Activated CD4-positive, alpha-beta T cell treated with anti-CD3 and anti-CD28 coated beads, Interleukin-2, amount 10 ng/mL, durations not matched to agents 7 days and 5 days (primary cell): ENCODE measurements around the gene ST6GALNAC4. TPM values are rescaled to one million over a fixed set of nuclear protein-coding genes. Genes with fewer than 3 reads are reported as not detected.

Experiments used
- CTCF ChIA-PET: fragments of 350-600 bp; sonication (Branson Sonifier 250); formaldehyde crosslinking; loops from one replicate; lab custom pipeline; 2021; ENCODE audit warnings: antibody characterized with exemption; lab: Charles Lee
- POLR2A ChIA-PET: fragments of 350-600 bp; sonication (Branson Sonifier 250); formaldehyde crosslinking; loops from one replicate; lab custom pipeline; 2021; ENCODE audit warnings: antibody characterized with exemption; lab: Charles Lee
- DNase-seq: peaks from one replicate; pipeline ENCODE4 v3.0.0-alpha.2; 2020
- H3K27ac Mint-ChIP-seq: one replicate; pipeline ENCODE4 v1.8.0; 2021; ENCODE audit warnings: mild to moderate bottlenecking, moderate library complexity, mixed read lengths
- H3K27me3 Mint-ChIP-seq: one replicate; pipeline ENCODE4 v1.8.0; 2021; ENCODE audit warnings: mixed read lengths
- H3K36me3 Mint-ChIP-seq: one replicate; pipeline ENCODE4 v1.8.0; 2021; ENCODE audit warnings: low read depth, mixed read lengths
- H3K4me1 Mint-ChIP-seq: one replicate; pipeline ENCODE4 v1.8.0; 2021; ENCODE audit warnings: mixed read lengths
- H3K4me3 Mint-ChIP-seq: one replicate; pipeline ENCODE4 v1.8.0; 2021; ENCODE audit warnings: mild to moderate bottlenecking, moderate library complexity, mixed read lengths
- H3K9me3 Mint-ChIP-seq: one replicate; pipeline ENCODE4 v1.8.0; 2021; ENCODE audit warnings: mixed read lengths
- total RNA-seq, 2 experiments: library from RNA; stranded (reverse); gene quantifications; one replicate each; pipeline ENCODE4 v1.2.3, GENCODE V29; 2021

ST6GALNAC4 gene
- total RNA-seq, 2 experiments from 2014 or later: 16.8 to 22.4 TPM

- Mint-ChIP-seq H3K36me3 (peaks cover 74% of the 10 kb centered on the region), H3K27ac (no peak overlapping the region), H3K4me3 (no peak overlapping the region), H3K9me3 (no peaks in the 10 kb centered on the region), H3K27me3 (no peaks in the 10 kb centered on the region), H3K4me1 (peaks cover 55% of the 10 kb centered on the region)
- ChIA-PET CTCF (interaction anchor here (0.6 to 6.9 kb wide), 14 partner anchors 10 to 173 kb away, joined by 3 to 103 read pairs (median 8); partner anchors contain the start of genes EEIG1, NAIF1 and PIP5KL1), POLR2A (no interaction called here)
- no peak for DNase-seq
Observed at GRCh38 chr9:127944586-127945218, 27.9 kb upstream of the ST6GALNAC4 start.

- H3K27ac Mint-ChIP-seq: peak overlapping the region; percentile 73
- peaks cover 55% of the 10 kb centered on the region for H3K4me1 Mint-ChIP-seq
Observed at GRCh38 chr9:127943731-127944144, 26.9 kb upstream of the ST6GALNAC4 start.

GRCh38 chr9:127943011-127943662 lies 26.3 kb upstream of the ST6GALNAC4 start:
- CTCF ChIA-PET: interaction anchor here (0.6 to 6.9 kb wide), 33 partner anchors 9 to 271 kb away, joined by 3 to 103 read pairs (median 4); partner anchors contain the start of genes EEIG1, NAIF1 and TOR2A
- Mint-ChIP-seq H3K9me3 (no peaks in the 10 kb centered on the region), H3K4me1 (peaks cover 57% of the 10 kb centered on the region), H3K4me3 (peak overlapping the region; percentile 11), H3K27ac (peak overlapping the region; percentile 76), H3K36me3 (peaks cover 77% of the 10 kb centered on the region), H3K27me3 (no peaks in the 10 kb centered on the region)
- no peak for DNase-seq
- POLR2A ChIA-PET: interaction anchor here (1.2 kb wide), 1 partner anchor 36 kb away, joined by 3 read pairs; no protein-coding TSS in a partner anchor

More at GRCh38 chr9:127943731-127944144, 26.9 kb upstream of the ST6GALNAC4 start:
- ChIA-PET POLR2A (interaction anchor here (0.6 to 1.2 kb wide), 2 partner anchors 35 to 97 kb away, joined by 3 to 4 read pairs; no protein-coding TSS in a partner anchor), CTCF (interaction anchor here (0.6 to 6.9 kb wide), 25 partner anchors 10 to 174 kb away, joined by 3 to 103 read pairs (median 5); partner anchors contain the start of genes EEIG1, NAIF1 and PIP5KL1)
- peak; percentile 81 for DNase-seq
- Mint-ChIP-seq H3K9me3 (no peaks in the 10 kb centered on the region), H3K36me3 (peaks cover 77% of the 10 kb centered on the region), H3K27me3 (no peaks in the 10 kb centered on the region), H3K4me3 (no peak overlapping the region)

- CTCF ChIA-PET: interaction anchor here (0.6 to 6.9 kb wide), 21 partner anchors 11 to 272 kb away, joined by 3 to 103 read pairs (median 4); partner anchors contain the start of genes PIP5KL1, ST6GALNAC4 and TOR2A
- H3K4me1 Mint-ChIP-seq: peaks cover 56% of the 10 kb centered on the region
- peaks cover 4% of the 10 kb centered on the region for H3K27me3 Mint-ChIP-seq
- POLR2A ChIA-PET: no interaction called here
- no peaks in the 10 kb centered on the region for H3K9me3 Mint-ChIP-seq
- H3K27ac Mint-ChIP-seq: peak overlapping the region; percentile 76
- DNase-seq: peak; percentile 50
- H3K4me3 Mint-ChIP-seq: peak overlapping the region; percentile 11
- H3K36me3 Mint-ChIP-seq: peaks cover 74% of the 10 kb centered on the region
Observed at GRCh38 chr9:127942216-127943010, 25.6 kb upstream of the ST6GALNAC4 start.

DNA sequence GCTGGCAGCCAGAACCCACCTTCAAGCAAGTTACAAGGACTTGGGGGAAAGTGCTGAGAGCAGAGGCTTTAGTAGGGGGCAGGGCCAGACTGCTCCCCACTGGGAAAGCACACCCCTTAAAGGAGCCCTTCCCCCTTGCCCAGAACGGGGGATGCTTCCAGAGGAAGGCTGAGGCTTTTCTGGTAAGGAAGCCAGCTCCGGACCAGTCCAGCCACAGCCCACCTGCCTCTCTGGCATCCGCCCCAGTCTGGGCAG lies 25.0 kb upstream of the ST6GALNAC4 start:
- Mint-ChIP-seq H3K4me1 (peaks cover 57% of the 10 kb centered on the region), H3K36me3 (peaks cover 74% of the 10 kb centered on the region), H3K27ac (peak overlapping the region; percentile 36), H3K9me3 (no peaks in the 10 kb centered on the region), H3K4me3 (no peak overlapping the region), H3K27me3 (peaks cover 4% of the 10 kb centered on the region)
- DNase-seq: no peak
- POLR2A ChIA-PET: no interaction called here
- CTCF ChIA-PET: interaction anchor here (0.9 to 6.9 kb wide), 12 partner anchors 11 to 176 kb away, joined by 3 to 103 read pairs (median 6); partner anchors contain the start of gene PIP5KL1

- CTCF ChIA-PET: interaction anchor here (1.0 to 6.9 kb wide), 11 partner anchors 10 to 176 kb away, joined by 3 to 103 read pairs (median 5); partner anchors contain the start of genes EEIG1 and PIP5KL1
- peaks cover 60% of the 10 kb centered on the region for H3K4me1 Mint-ChIP-seq
- no peak overlapping the region for H3K4me3 Mint-ChIP-seq
- peaks cover 4% of the 10 kb centered on the region for H3K27me3 Mint-ChIP-seq
- H3K27ac Mint-ChIP-seq: peak overlapping the region; percentile 36
- POLR2A ChIA-PET: no interaction called here
- H3K9me3 Mint-ChIP-seq: no peaks in the 10 kb centered on the region
- peaks cover 74% of the 10 kb centered on the region for H3K36me3 Mint-ChIP-seq
- DNase-seq: no peak
Observed at GRCh38 chr9:127941062-127941960, 24.5 kb upstream of the ST6GALNAC4 start.

DNA sequence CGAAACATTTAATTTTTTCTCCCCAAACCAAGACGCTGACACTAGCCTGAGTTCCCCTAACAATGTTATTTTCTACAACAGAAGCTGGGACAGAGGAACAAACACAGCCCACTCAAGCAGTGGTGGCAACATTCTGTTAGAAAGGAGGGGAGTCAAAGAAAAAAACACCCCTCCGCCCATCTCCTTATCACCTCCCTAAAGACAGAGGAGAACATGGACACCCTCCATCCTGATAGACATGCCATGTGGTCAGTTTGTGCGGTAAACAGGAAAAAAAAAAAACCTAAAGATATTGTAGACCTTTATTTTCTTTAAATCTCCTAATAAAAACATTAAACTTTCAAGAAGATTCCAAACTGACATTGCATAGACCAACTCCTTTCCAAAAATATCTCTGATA lies 23.8 kb upstream of the ST6GALNAC4 start:
- H3K4me3 Mint-ChIP-seq: no peak overlapping the region
- peaks cover 4% of the 10 kb centered on the region for H3K27me3 Mint-ChIP-seq
- no peak for DNase-seq
- no peak overlapping the region for H3K27ac Mint-ChIP-seq
- ChIA-PET POLR2A (no interaction called here), CTCF (interaction anchor here (1.0 to 6.9 kb wide), 6 partner anchors 10 to 147 kb away, joined by 3 to 103 read pairs (median 11); partner anchors contain the start of genes EEIG1 and PIP5KL1)
- peaks cover 73% of the 10 kb centered on the region for H3K36me3 Mint-ChIP-seq
- no peaks in the 10 kb centered on the region for H3K9me3 Mint-ChIP-seq
- peaks cover 66% of the 10 kb centered on the region for H3K4me1 Mint-ChIP-seq

GRCh38 chr9:127938298-127938690 lies 21.5 kb upstream of the ST6GALNAC4 start:
- H3K36me3 Mint-ChIP-seq: peaks cover 66% of the 10 kb centered on the region
- ChIA-PET CTCF (interaction anchor here (0.6 to 1.0 kb wide), 2 partner anchors 96 to 911 kb away, joined by 3 read pairs; no protein-coding TSS in a partner anchor), POLR2A (no interaction called here)
- no peaks in the 10 kb centered on the region for H3K9me3 Mint-ChIP-seq
- peak overlapping the region; percentile 92 for H3K4me3 Mint-ChIP-seq
- peak overlapping the region; percentile 75 for H3K27ac Mint-ChIP-seq
- H3K4me1 Mint-ChIP-seq: peaks cover 64% of the 10 kb centered on the region
- H3K27me3 Mint-ChIP-seq: peaks cover 4% of the 10 kb centered on the region
- DNase-seq: no peak

- Mint-ChIP-seq H3K27ac (peak within 1 kb of the TSS; percentile 93), H3K27me3 (peaks cover 4% of the 10 kb centered on the region), H3K9me3 (no peaks in the 10 kb centered on the region), H3K4me1 (peaks cover 62% of the 10 kb centered on the region), H3K36me3 (peaks cover 64% of the 10 kb centered on the region), H3K4me3 (peak within 1 kb of the TSS; percentile 92)
- ChIA-PET POLR2A (no interaction called here), CTCF (interaction anchor here (1.1 kb wide), 1 partner anchor 17 kb away, joined by 3 read pairs; no protein-coding TSS in a partner anchor)
- DNase-seq: peak; percentile 92
Observed at GRCh38 chr9:127937388-127938297, 20.8 kb upstream of the ST6GALNAC4 start, which contains the start of gene DPM2. DPM2 (minus strand) TSS chr9:127937854; CDS start chr9:127937820, 34 bp downstream.

DNA sequence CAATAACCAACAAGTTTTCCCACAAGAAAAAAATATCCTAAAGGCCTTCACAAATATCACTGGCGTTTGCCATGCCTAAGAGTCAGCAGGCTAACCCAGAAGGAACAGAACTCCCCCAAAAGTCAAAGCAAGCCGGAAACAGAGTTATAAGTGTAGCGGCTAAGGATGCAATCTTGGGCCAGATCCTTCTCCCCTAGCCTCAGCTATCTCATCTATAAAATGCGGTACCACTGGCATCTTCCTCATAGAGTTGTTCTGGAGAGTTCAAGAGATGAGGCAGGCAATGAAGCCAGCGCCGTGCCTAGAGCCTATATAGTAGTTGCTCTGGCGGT lies 20.2 kb upstream of the ST6GALNAC4 start:
- peaks cover 61% of the 10 kb centered on the region for H3K4me1 Mint-ChIP-seq
- no peaks in the 10 kb centered on the region for H3K9me3 Mint-ChIP-seq
- H3K4me3 Mint-ChIP-seq: peak overlapping the region; percentile 92
- ChIA-PET POLR2A (no interaction called here), CTCF (interaction anchor here (1.1 kb wide), 1 partner anchor 18 kb away, joined by 3 read pairs; no protein-coding TSS in a partner anchor)
- H3K36me3 Mint-ChIP-seq: peaks cover 58% of the 10 kb centered on the region
- peak overlapping the region; percentile 93 for H3K27ac Mint-ChIP-seq
- peaks cover 4% of the 10 kb centered on the region for H3K27me3 Mint-ChIP-seq
- DNase-seq: no peak
